Astrocyte of the cerebellum (primary cell): ENCODE data around the gene ELF1.

Experiments
- DNase-seq: peaks from one replicate; pipeline ENCODE4 v3.0.0-alpha.2; 2011; ENCODE audit warnings: low read depth
- H3K4me3 ChIP-seq: 2 replicates; pipeline ENCODE4 v1.5.1; 2011; ENCODE audit warnings: mild to moderate bottlenecking, low read depth, low read length, moderate library complexity
- in situ Hi-C: cut with HindIII; loops from 2 replicates; pipeline ENCODE4 v1.10.0; 2017; ENCODE audit warnings: low sequenced_read_pairs
- TF ChIP-seq, protein P1 (sequence below): IDR thresholded peaks from 2 replicates; pipeline ENCODE4 v1.5.1; 2012; ENCODE audit warnings: low read length, low read depth, moderate library complexity, mild to moderate bottlenecking; ENCODE audit errors: missing control alignments

The ELF1 gene

DNA sequence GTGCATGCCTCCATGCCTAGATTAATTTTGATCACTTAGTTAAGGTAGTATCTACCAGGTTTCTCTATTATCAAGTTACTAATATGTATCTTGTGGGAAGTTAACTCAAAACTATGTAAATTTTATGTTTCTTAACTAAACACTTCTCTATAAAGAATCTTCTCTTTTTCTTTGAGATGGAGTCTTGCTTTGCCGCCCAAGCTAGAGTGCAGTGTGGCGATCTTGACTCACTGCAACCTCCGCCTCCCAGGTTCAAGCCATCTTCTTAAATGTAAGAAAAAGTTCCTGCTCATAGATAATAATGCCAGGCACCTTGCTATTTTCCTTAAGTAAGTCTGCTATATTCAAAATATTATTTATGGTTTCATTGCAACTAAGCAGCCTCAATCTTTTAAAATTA, 58.4 kb downstream of the ELF1 start:
- no peak for DNase-seq
- in situ Hi-C loops: no loop called here
- TF ChIP-seq, protein P1, sequence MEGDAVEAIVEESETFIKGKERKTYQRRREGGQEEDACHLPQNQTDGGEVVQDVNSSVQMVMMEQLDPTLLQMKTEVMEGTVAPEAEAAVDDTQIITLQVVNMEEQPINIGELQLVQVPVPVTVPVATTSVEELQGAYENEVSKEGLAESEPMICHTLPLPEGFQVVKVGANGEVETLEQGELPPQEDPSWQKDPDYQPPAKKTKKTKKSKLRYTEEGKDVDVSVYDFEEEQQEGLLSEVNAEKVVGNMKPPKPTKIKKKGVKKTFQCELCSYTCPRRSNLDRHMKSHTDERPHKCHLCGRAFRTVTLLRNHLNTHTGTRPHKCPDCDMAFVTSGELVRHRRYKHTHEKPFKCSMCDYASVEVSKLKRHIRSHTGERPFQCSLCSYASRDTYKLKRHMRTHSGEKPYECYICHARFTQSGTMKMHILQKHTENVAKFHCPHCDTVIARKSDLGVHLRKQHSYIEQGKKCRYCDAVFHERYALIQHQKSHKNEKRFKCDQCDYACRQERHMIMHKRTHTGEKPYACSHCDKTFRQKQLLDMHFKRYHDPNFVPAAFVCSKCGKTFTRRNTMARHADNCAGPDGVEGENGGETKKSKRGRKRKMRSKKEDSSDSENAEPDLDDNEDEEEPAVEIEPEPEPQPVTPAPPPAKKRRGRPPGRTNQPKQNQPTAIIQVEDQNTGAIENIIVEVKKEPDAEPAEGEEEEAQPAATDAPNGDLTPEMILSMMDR: no peak
- H3K4me3 ChIP-seq: no peak overlapping the region

DNA sequence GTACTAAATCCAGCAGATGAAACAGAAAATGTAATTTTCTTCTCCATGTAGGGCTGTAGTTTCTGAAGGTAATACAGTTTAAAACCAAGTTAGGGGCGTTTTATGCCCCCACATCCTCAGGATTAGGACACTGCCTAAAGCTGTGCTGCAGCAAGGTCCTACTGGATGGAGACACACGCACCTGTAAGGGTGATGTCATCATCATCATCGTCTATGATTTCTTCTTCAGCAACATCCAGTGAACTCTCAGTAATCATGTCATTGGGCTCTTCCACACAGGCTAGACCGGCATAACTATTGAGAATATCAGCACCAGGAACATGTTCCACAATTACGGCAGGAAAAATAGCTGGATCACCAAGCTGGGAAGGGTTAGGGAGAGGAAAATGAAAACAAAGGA, 60.5 kb downstream of the ELF1 start:
- no peak for DNase-seq
- in situ Hi-C loops: no loop called here
- no peak overlapping the region for H3K4me3 ChIP-seq
- TF ChIP-seq, protein P1: no peak

DNA sequence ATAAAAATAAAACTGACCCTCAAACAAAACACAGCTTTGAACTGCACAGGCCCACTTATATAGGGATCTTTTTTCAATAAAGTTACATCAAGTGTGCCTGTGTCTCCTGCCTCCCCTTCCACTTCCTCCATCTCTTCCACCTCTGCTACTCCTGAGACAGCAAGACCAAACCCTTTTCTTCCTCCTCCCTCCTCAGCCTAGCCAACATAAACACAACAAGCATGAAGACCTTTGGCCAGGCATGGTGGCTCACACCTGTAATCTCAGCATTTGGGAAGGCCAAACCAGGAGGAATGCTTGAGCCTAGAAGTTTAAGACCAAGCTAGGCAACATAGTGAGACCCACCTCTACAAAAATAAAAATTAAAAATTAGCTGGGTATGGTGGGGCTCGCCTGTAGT, 72.6 kb downstream of the ELF1 start:
- TF ChIP-seq, protein P1: no peak
- in situ Hi-C loops: no loop called here
- DNase-seq: no peak
- H3K4me3 ChIP-seq: no peak overlapping the region

DNA sequence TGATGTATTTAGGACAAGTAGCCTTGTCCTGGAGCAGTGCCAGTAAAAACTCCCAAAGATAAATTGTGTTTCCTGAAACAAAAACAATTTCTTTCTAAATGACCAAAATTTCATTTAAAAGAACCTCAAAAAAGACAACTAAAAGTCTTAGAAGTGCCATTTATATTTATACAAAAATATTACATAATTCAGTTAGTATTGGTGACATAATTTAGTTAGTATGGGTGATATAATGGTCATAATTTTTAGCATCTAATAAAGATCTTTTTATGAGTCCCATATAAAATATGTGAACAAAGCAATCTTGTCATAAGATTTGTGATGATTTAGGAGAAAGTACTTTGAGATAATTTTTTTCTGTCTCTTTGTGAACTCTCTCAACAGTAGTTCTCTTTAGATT, 76.0 kb downstream of the ELF1 start:
- in situ Hi-C loops: no loop called here
- TF ChIP-seq, protein P1: no peak
- no peak for DNase-seq
- H3K4me3 ChIP-seq: no peak overlapping the region

DNA sequence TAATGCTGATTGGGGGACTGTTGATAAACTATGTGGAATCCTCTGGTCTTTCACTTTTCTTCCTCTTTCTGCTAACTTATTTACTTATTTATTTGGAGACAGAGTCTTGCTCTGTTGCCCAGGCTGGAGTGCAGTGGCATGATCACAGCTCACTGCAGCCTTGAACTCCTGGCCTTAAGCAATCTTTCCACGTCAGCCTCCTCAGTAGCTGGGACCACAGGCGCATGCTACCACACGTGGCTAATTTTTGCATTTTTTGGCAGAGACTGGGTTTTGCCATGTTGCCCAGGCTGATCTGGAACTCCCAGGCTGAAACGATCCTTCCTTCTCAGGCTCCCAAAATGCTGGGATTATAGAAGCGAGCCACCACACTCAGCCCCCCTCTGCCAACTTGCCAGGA, 77.5 kb downstream of the ELF1 start:
- in situ Hi-C loops: no loop called here
- no peak overlapping the region for H3K4me3 ChIP-seq
- TF ChIP-seq, protein P1: no peak
- no peak for DNase-seq

DNA sequence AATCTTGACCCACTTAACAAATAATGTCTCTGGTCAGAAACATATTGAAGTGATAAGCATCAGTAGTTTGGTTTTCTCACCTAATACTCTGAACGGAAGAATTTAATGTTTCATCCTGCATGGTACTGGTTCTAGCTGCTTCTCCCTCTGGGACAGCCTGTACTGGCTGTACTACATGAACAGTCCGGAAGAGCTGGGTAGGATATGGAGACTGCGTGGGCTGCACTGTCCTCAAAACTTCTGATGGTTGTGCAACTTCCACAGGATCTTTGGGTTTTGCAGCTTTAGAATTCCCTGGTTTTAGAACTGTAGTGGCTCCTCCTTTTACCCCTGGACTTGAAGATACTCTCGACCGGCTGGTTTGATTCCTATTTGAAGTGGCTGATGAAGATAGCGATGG, 78.3 kb downstream of the ELF1 start:
- TF ChIP-seq, protein P1: no peak
- in situ Hi-C loops: no loop called here
- no peak for DNase-seq
- H3K4me3 ChIP-seq: no peak overlapping the region

DNA sequence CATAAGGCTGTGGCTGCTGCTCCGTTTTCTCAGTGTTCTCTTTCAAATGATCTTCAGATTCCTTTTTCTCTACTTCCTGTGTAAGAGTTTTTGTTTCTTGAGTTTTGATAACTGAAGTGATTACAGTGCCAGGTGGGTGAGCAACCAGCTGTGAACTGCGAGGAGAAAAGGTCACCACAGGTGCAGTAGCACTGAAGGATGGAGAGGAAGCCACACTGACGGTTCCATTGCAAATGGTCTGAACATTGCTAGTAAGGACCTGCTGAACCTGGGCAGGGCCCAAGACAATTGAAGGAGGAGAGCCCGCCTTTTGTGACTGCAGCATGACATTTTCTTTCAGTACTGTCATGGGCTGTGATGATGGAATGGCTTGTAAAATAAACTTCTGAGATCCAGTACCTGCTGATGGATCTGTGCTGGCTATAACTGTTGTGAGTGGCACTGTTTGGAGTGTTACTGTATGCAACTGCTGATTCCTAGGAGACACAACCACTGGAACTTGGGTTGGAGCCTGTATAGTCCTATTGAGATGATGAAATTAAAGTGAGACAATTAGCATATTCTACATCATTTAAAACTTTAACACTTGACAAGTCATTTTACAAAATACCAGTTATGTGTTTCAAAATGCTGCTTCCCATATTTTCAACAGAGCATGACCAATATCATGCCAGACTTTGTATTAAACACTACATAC, 85.5 kb downstream of the ELF1 start:
- TF ChIP-seq, protein P1: no peak
- H3K4me3 ChIP-seq: no peak overlapping the region
- DNase-seq: no peak
- in situ Hi-C loops: no loop called here
